ENCODE data around the gene CDK17.

DNA sequence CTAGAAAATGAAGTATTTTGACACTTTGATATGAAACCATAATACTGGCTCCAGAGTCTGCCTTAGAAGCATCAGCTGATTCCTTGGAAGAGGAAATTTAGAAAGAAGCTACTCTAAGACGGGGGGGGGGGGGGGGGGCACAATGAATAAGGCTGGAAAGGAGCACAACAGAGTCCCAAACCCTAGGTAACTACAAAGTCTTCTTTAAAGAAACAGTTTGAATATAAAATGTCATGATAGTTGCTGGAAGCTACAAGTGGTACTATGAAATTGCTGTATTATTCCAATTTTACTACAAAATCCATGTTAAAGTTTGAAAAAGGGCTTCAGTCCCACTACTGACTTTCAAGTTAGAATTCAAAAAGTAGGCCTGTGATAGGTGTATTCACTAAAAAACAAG is 31.6 kb downstream of the CDK17 start:
- TF ChIP-seq, protein P1, sequence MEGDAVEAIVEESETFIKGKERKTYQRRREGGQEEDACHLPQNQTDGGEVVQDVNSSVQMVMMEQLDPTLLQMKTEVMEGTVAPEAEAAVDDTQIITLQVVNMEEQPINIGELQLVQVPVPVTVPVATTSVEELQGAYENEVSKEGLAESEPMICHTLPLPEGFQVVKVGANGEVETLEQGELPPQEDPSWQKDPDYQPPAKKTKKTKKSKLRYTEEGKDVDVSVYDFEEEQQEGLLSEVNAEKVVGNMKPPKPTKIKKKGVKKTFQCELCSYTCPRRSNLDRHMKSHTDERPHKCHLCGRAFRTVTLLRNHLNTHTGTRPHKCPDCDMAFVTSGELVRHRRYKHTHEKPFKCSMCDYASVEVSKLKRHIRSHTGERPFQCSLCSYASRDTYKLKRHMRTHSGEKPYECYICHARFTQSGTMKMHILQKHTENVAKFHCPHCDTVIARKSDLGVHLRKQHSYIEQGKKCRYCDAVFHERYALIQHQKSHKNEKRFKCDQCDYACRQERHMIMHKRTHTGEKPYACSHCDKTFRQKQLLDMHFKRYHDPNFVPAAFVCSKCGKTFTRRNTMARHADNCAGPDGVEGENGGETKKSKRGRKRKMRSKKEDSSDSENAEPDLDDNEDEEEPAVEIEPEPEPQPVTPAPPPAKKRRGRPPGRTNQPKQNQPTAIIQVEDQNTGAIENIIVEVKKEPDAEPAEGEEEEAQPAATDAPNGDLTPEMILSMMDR (IDR thresholded peaks at IDR 0.05), result no peak
- TF ChIP-seq POLR2A (IDR thresholded peaks at IDR 0.05), result no peak

All from thyroid gland (tissue), 4 donors.